GM20431 (cell line): Measurements from ENCODE around the gene ASPHD1.
"Not testable (repeated sequence)": the region's sequence is repeated elsewhere in the genome, so short reads cannot be mapped to it uniquely, and the experiment has no call there.

Experiments
- in situ Hi-C: fragments of 300-500 bp; cut with MseI, MboI; formaldehyde crosslinking; loops from one replicate; pipeline ENCODE4 v1.15.0; 2020; ENCODE audit warnings: low sequenced_read_pairs; ENCODE audit not compliant: unreplicated experiment

ASPHD1 gene

DNA sequence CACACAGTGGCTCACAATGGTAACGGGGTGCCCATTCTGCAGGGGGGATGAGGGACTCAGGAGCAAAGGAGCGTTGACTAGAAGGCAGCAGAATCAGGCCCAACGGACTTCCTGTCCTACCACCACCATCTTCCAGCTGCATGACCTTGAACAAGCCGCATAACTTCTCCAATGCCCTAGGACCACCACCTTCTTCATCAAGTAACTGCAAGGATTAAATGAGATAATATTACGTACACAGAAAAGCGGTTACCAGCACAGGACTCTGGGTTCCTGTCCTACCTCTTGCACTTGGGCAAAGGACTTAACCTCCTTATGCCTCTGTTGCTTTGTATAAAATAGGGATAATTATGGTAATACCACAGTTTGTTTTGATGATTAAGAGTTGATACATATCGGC is 4.7 kb downstream of the ASPHD1 start:
- in situ Hi-C loops: no loop called here

DNA sequence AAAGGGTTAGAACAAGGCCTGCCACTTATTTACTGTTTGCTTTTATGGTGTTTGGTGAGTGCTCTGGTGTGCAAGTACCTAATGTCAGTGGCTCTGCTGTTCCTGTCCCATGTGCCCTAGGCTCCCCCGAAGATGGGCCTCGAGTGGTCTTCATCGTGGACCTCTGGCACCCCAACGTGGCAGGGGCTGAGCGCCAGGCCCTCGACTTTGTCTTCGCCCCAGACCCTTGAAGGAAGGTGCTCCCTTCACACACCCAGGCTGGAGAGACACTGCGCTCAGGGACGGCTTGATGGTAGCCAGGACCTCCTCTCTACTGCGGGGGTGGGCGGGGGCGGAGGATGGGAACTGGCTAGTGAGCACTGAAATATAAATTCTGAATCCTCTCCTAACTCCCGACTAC is 5.4 kb downstream of the ASPHD1 start:
- in situ Hi-C loops: no loop called here

DNA sequence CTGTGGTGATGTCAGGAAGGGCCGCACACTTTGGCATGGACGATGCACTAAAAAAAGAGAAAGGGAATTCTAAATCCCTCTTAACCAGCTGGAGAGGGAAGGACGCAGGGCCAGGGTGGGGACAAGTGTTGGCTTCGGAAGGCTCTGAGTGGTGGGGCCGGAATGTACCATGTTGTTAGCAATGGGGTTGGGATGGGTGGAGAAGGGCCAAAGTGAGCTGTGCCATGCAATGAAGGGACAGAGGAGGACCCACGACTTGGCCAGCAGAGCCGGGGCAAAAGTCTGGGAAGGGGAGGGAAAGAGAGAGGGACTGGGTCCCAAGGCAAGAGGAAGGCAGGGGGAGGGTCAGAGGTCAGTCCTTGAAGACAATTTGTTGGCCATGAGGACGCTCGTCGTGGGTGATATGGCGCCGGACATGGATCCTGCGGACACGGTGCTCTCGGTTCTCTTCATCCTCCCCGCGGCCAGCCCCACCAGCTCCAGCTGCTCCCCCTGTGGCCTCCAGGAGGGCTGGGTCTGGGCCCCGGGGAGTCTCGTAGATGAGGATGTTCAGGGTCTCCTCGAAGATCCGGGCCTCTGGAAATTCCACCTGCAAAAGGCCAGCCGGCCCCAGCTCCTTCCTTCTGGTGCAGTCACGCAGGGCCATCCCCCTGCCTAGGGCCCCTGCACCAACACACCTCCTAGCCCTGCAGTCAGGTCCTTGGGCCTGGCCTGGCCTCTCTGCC is 6.4 kb downstream of the ASPHD1 start:
- in situ Hi-C loops: no loop called here

DNA sequence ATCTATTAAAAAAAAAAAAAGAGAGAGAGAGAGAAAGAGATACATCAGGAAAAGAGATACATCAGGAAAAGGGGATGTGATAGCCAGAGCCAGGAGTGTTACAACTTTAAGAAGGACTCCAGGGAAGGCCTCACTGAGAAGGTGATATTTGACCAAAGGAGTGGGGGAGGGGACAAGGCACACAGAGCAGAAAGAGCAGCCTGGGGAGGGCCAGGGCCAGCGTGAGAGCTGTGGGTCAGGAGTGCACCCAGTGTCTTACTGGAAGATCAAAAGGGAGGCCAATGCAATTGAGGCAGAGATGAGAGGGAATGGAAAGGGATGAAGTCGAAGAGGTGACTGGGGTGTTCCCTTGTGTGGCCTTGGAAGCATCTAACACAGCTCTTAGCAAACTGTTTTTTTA is 7.7 kb downstream of the ASPHD1 start:
- in situ Hi-C loops: no loop called here

DNA sequence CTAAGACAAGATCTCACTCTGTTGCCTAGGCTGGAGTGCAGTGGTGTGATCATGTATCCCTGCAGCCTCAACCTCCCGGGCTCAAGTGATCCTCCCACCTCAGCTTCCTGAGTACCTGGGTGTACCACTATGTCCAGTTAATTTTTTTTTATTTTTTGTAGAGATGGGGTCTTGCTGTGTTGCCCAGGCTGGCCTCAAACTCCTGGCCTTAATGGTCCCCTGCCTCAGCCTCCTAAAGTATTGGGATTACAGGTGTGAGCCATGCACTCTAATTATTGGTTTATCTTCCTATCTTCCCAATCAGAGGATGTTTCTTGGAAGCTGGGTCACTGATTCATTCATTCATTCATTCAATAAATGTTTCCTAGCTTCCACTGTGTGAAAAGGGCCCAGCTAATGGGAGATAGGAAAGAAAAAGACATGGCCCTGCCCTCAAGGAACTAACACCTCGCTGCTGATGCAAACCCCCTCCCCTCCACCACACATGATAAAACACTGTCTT is 8.5 kb downstream of the ASPHD1 start:
- in situ Hi-C loops: no loop called here

DNA sequence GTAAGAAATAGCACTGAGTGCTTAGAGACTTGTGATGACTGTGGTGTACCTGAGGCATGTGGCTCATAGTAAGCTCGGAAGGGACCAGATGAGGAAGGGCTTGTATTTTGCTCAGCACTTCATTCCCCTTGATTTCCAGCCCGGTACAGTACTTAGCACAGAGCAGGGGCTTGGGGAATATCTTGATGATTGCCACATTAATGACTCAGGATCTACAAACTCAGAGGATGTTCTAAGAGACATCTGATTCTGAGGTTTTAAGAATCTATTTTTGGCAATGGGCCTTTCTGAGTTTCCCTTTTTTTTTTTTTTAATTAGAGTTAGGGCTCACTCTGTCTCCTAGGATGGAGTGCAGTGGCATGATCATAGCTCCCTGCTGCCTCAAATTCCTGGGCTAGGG is 9.1 kb downstream of the ASPHD1 start:
- in situ Hi-C loops: no loop called here

DNA sequence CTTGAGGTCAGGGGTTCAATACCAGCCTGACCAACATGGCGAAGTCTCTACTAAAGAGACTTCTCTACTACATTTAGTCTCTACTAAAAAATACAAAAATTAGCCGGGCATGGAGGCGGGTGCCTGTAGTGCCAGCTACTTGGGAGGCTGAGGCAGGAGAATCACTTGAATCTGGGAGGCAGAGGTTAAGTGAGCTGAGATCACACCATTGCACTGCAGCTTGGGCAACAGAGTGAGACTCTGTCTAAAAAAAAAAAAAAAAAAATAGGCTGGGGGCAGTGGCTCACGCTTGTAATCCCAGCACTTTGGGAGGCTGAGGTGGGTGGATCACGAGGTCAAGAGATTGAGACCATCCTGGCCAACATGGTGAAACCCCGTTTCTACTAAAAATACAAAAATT is 9.6 kb downstream of the ASPHD1 start:
- in situ Hi-C loops: not testable (repeated sequence)

DNA sequence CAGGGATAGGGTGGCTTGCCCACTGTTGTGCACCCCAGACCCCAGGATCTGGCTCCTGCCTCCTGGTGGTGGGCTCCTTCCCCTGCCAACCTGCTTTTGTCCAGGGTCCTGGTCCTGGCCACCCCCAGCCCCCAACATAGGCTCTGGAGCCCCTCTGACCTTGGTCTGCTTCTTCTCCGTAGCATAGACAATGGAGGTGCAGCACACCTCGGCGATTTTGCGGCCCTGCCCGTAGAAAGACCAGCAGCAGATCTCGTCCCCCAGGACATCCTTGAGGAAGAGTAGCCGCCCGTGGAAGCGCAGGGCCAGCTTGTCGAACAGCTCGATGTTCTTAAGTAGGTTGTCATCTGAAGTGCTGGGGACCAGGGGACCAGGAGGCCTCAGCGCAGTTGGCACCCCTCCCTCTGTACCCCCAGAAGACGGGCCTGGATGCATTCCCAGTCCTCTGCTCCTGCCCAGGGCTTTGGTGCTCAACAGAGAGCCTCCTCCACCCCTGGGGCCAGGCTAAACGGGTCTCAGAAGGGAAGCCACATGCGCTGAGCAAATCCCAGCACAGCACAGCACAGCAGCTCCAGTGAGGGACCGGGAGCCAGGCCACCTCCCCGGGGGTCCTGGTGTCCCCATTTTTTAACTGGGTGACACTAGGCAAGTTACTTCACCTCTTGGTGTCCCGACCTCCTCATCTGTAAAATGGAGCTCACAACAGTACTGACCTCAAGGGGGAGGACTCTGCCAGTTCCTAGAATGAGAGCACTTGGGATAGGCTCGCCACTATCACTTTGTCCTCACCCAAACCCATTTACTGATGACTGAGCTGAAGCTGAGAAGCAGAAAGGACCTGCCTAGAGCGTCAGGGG is 10.8 kb downstream of the ASPHD1 start:
- in situ Hi-C loops: no loop called here

DNA sequence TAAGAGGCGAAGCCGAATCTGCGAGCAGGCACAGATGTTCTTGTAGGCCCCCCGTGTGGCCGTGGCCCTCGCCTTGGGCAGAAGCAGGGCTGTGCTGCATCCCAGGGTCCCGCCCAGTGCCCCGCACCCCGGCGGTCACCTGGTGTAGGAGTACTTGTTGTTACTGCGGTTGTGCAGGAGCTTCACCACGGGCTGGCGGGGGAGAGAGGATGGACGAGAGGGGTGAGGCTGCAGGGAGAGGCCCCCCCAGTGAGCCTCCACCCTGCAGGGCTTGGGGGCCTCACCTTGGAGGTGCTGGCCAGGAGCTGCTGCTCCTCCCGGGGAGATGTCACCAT is 11.4 kb downstream of the ASPHD1 start:
- in situ Hi-C loops: no loop called here

DNA sequence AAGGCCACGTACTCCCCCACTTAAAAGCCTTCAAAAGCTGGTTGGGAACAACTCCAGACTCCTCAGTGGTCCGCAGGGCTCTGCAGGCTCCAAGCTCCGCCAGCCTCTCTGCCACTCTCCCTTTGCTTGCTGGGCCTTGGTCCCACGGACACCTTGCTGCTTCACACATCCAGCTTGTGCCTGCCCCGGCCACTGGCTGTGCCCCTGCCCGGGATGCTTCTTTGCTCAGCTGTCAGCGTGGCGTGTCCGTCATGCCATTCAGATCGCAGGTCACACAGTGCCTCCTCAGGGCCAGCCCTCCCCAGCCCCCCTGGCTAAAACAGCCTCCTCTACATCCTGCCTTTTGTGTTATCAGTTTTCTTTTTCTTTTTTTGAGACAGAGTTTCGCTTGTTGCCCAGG is 11.8 kb downstream of the ASPHD1 start:
- in situ Hi-C loops: no loop called here

DNA sequence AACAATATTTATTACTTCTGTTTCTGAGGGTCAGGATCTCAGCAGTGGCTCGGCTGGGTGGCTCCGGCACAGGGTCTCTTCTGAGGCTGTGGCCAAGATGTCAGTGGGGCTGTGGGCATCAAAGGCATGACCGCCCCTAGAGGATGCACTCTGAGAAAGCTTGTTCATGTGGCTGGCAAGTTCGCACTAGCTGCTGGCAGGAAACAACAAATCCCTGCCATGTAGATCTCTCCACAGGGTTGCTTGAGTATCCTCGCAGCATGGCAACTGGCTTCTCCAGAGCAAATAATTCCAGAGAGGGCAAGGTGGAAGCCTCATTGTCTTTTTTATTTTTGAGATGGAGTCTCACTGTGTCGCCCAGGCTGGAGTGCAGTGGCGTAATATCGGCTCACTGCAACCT is 13.2 kb downstream of the ASPHD1 start:
- in situ Hi-C loops: no loop called here

DNA sequence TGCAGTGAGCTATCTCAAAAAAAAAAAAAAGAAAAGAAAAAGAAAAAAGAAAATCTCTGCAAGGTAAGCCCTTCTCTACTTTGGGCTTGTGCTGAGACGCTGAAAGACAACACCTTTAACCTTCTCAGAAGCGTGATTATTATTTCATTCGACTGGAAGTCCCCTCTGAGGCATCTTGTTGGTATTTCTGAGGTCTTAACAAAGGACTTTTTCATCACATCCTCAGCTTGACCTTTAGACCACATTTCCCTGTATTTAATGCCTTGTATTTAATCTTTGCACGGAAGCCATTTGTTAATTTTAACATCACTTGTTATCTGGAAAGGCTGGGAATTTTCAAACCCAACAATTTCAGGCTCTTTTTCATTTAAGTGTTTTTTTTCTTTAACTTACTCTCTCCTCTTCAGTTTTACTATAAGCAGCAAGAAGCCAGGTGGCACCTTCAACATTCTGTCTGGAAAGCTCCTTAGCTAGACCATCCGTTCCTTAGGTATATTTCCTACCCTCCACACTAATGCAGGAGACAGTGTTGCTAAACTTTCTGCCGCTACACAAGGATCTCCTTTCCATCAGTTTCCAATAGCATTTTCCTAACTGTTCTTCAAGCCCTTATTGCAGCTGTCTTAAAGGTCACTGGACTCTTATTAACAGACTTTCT is 15.4 kb downstream of the ASPHD1 start:
- in situ Hi-C loops: no loop called here

DNA sequence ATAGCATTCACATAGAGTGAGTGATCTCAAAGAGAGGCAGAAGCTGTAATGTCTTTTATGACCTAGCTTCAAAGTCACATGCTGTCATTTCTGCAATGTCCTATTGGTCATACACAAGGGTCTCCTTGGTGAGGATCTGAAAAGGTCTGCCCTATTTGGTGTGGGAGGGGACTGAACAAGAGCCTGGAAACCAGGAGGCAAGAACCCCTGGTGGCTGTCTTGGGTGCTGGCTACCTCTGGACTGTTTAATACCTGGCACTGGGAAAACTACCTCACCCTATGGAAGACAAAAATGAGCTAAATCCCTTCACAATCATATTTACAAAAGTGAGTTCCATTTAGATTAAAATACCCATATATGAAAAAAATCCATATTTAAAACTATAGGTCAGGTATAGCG is 16.7 kb downstream of the ASPHD1 start:
- in situ Hi-C loops: no loop called here

DNA sequence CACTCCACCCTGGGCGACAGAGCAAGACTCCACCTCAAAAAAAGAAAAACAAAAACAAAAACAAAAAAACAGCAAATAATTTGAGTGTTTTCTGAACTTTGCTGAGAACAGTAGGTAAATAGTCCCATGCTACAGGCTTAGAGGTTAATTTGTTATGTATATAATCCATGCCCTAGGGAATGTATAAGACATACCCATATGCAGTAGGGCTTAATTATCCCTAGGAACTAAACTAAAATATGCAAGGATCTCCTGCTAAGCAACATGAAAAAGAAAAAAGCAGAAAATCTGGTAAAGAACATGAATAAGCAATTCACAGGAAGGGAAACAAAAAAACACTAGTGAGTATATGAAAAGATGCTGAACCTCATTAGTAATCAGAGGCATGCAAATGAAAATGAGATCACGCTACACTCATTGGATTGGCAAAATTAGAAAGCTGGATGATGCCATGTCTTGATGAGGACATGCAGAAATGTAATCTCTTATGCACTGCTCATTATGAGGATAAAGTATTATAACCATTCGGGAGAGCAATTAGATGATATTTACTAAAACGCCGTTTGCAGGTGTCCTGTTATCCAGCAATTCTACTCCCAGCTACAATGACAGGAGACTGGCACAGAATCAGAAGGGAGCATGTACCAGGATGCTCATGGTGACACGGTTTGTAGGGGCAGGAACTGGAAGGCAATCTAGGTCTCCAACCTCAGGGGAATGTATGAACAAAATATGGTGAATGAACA is 20.2 kb downstream of the ASPHD1 start:
- in situ Hi-C loops: no loop called here

DNA sequence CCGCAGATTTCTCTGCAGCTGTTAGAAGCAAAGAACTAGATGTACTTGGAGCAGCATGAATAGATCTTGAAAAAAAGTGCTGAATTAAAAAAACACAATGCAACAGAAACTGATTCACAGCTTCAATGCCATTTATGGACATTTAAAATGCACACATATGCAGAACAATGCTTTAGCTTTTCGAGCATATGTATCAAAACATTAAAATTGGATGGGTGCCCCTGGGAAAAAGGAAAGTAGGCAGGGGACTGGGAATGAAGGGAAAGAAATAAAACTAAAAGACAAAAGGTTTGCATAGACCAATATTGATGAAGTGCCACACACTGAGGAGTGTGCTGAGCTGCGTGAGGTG is 20.7 kb downstream of the ASPHD1 start:
- in situ Hi-C loops: no loop called here

DNA sequence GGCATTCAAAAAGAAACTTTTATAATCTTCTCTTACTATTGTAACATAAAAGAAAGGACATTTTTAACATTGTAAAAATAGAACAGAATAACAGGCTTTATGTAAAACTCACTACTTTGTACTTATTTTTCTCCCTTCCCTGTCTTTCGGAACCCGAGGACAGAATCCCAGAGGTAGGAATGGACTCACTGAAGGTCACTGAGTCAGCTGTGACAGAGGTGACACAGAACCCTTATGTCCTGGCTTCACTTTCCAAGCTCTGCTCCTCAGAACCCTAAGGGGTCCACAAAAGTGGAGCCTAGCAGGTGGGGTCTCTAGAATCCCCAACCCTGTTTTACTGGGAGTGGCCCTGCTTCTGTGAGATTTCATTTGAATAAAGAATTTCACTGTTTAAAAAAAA is 22.0 kb downstream of the ASPHD1 start:
- in situ Hi-C loops: no loop called here

DNA sequence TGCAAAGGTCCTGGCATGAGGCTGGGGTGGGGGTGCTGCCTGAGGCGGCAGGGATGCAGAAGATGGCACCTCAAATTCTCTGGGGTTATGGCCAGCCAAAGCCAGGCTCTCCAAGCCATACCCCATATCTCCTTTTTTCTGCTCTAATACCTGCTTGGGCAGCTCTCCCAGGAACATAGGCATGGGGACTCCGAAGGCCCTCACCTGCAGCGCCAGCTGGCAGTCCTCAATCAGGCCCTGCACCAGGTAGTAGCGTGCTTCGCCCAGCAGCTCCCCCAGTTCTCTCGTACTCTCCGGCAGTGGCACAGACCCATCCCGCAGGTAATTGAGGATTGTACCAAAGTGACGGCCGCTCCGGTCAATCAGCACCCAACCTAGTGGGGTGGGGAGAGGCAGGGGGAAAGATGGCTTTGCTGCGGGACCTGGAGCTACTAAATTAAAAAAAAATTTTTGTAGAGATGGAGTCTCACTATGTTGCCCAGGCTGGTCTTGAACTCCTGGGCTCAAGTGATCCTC is 22.8 kb downstream of the ASPHD1 start:
- in situ Hi-C loops: no loop called here

DNA sequence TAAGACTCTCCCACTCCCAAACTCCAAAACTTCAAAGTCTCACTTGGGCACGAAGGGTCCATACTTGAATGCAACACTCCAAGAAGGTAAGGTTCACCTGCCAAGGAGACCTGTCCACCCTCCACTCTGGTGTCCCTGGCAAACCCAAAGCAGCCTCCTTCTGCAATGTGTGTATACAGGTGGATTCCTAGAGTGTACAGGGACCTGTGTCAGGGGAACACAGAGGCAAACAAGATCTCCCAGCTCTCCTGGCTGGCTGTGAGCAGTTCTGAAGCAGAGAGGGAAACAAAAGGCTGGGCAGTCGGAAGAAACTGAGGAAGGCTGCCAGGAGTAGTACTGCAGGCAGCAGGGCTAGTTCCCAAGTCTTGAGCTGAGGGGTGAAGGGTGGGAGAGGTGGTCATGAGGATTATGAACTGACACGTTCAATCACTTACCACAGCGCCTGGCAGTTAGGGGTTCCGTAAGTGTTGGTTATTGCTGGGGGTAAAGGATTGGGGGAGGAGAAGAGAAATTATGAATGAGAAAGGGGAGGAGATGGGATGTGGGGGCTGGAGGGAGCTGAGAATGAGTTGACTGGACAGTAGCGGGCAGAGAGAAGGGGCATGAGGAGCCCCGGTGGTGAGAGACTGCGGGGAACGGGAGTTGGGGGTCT is 24.9 kb downstream of the ASPHD1 start:
- in situ Hi-C loops: no loop called here

DNA sequence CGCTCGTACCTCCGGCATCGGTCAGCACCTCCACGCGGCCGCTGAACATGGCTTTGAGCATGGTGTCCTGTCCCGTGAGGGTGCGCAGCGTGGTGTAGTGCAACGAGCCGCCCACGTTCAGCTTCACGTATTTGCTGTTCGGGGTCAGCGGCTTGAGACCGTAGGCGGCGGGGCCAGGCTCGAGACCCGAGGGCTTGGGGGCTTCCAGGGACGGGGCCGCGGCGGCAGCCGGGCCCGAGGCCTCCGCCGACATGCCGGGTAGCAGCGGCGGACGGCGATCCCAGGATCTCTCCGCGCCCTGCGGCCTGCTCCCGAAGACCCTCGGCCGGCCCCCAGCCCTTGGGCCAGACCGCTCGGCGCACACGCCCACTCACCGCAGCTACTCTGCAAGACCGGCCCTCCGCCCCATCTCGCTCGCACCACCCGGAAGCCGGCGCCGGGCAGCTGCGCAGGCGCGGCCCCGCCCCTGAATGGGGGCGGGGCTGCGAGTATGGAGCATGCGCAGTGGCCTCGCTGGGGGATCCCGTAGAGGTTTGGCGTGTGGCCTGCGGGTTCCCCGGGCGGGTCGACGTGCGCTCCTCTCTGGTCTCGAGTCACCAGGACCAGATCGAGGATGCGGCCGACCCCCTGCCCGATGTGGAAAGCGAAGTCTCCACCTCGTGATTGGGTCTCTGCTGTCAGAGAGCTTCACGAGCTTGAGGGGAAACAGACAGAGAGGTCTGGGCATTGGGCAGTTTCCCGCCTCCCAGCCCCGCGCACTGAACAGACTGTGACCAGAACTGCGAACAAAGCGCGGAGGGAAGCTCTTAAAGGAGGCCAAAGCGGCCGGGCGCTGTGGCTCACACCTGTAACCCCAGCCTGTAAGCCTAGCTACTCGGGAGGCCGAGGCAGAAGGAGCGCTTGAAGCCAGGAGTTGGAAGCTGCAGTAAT is 25.8 kb downstream of the ASPHD1 start, which contains the start of gene KCTD13:
KCTD13 (minus strand) TSS at position 446 of the 930 bp plus-strand sequence; CDS start at position 253, 193 bp downstream.
- in situ Hi-C loops: no loop called here
